Measurements from ENCODE around the gene NEU3. TPM values are rescaled to one million over a fixed set of nuclear protein-coding genes. Genes with fewer than 3 reads are reported as not detected.

Gene NEU3
- total and polyA plus RNA-seq, 5 donors: 3.6 to 7.2 (median 5.0) TPM

- intact Hi-C loops (cut with DNase I): loop anchor here in 3 of 4 donors (5.0 to 10.0 kb wide), 2 partner anchors 216 to 219 kb away; partner anchors contain the start of gene TPBGL (in 2 of the 3)
- Histone ChIP-seq H3K4me3 (ENCODE audit: low read length) (no peak overlapping the region), H3K27ac (ENCODE audit: low read length) (no peak overlapping the region), H3K27me3 (ENCODE audit: control insufficient read depth, insufficient read depth) (no peaks in the 10 kb centered on the region), H3K4me1 (ENCODE audit: control insufficient read depth, insufficient read depth, low read length) (no peaks in the 10 kb centered on the region), H3K9me3 (ENCODE audit: control insufficient read depth, low read length) (no peaks in the 10 kb centered on the region)
- ATAC-seq (no peak), DNase-seq (no peak)
- 63% methylated on average over 2 of the region's 2 CpGs for WGBS
These were observed 40.0 kb downstream of the NEU3 start for GRCh38 chr11:75028724-75029123.

DNA sequence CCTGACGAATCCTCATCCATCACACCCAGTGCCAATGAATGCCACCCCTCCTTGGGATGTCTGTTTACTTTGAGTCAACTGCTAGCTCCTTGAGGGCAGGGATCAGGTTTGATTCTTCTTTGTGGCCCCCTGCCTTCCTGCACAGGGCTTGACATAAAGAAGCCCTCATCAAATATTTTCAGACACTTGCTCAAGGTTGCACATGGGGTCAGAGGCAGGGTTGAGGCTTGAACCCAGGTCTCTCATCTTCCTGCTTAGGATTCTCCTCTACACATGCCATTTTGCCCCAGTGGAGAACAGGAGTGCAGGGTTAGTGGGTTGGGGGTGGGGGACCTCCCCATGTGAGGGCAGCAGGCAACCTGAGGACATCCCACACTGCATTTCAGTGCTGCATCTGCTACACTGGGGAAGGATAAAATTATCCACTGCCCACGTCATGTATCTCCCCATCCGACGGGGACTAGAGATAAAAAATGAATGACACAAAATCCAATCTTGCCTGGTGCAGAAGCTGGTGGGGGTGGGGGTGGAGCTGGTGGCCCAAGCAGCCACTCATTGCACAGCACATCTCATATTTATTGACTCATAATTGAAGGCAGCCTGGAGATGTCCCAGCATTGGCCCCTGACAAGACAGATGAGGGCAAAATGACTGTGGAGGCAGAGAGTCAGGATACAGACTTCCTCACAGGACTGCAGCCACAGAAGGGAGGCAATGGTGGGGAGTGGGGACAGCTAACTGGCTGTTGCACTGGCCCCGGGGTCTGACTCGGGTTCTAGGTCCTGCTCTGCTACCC lies 41.3 kb downstream of the NEU3 start:
- Histone ChIP-seq H3K4me3 (ENCODE audit: low read length) (no peak overlapping the region), H3K27me3 (ENCODE audit: control insufficient read depth, insufficient read depth) (no peaks in the 10 kb centered on the region), H3K27ac (ENCODE audit: low read length) (no peak overlapping the region), H3K4me1 (ENCODE audit: control insufficient read depth, insufficient read depth, low read length) (no peaks in the 10 kb centered on the region), H3K9me3 (ENCODE audit: control insufficient read depth, low read length) (no peaks in the 10 kb centered on the region)
- intact Hi-C loops (cut with DNase I): loop anchor here (5.0 to 10.0 kb wide), 4 partner anchors 98 to 217 kb away; partner anchors contain the start of gene TPBGL (in 2 of the 4)
- DNase-seq (no peak), ATAC-seq (peak in 1 of 2 donors; percentile 30)
- 58% methylated on average over 6 of the region's 6 CpGs for WGBS

DNA sequence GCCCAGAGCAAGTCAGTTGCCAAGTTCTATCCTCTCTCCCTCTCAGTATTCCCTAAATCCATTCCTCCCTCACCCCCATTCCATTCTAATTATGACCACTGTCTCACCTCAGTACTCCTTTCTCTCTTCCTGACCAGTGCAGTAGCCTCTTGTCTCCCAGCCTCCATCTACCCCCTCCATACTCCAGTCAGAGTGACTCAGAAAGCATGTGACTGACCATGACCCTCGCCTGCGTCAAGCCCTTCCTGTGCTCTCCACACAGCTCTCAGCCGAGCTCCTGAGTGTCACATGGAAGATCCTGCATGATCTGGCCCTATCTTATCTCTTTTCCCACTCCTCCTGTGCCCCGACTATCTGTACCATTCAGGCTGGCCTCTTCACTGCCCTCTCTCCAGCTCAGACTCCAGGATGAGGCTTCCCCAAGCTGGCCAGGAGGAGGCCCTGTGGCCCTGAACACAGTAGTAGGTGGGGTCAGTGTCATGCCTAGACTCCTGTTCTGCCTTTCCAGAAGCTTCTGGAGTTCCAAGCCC lies 42.6 kb downstream of the NEU3 start:
- Histone ChIP-seq H3K27me3 (ENCODE audit: control insufficient read depth, insufficient read depth) (no peaks in the 10 kb centered on the region), H3K27ac (ENCODE audit: low read length) (no peak overlapping the region), H3K4me3 (ENCODE audit: low read length) (no peak overlapping the region), H3K4me1 (ENCODE audit: control insufficient read depth, insufficient read depth, low read length) (no peaks in the 10 kb centered on the region), H3K9me3 (ENCODE audit: control insufficient read depth, low read length) (no peaks in the 10 kb centered on the region)
- ATAC-seq (peak; percentile 62 to 77), DNase-seq (no peak)
- 38% methylated on average over 4 of the region's 4 CpGs for WGBS
- intact Hi-C loops (cut with DNase I): loop anchor here in 3 of 4 donors (5.0 kb wide), 2 partner anchors 99 to 104 kb away; no protein-coding TSS in a partner anchor

DNA sequence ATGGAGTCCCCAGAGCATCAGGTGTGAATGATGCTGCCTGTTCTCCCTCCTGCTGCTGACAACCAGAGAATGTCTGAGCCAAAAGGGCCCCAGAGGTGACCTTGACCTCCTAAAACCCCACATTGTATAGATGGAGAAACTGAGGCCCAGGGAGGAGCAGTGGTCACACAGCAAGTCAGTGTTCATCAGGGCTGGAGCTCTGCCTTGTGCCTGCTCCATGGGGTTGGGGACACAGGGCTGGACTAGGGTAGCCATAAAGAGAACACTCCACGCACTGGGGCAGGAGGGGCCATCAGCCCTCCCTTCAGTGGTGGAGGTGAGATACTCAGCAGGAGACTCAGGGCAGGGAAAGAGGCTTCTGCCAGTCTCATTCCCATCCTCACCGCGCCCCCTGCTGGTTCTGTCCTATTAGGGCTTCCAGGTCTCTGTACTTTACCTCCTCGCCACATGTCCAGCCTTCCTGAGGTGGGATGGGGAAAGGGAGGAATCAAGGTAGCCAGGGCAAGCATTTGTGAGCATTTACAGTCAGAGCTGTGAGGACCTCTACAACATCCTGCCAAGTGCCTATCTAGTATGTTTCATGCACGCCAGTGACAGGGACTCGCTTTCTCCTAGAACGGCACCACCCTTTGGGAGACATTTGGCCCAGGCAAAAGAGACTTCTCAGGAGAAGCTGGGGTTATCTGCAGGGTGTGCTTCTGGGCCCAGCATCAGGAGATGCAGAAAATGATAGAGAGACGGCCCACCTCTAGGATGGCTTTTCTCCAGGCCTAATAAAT lies 43.2 kb downstream of the NEU3 start:
- Histone ChIP-seq H3K4me1 (ENCODE audit: control insufficient read depth, insufficient read depth, low read length) (no peaks in the 10 kb centered on the region), H3K27me3 (ENCODE audit: control insufficient read depth, insufficient read depth) (no peaks in the 10 kb centered on the region), H3K4me3 (ENCODE audit: low read length) (no peak overlapping the region), H3K9me3 (ENCODE audit: control insufficient read depth, low read length) (no peaks in the 10 kb centered on the region), H3K27ac (ENCODE audit: low read length) (no peak overlapping the region)
- 60% methylated on average over 8 of the region's 8 CpGs for WGBS
- DNase-seq (peak; percentile 72 to 88 (median 88)), ATAC-seq (peak; percentile 53 to 79)
- intact Hi-C loops (cut with DNase I): loop anchor here (2.0 to 5.0 kb wide), 3 partner anchors 100 to 105 kb away; no protein-coding TSS in a partner anchor

DNA sequence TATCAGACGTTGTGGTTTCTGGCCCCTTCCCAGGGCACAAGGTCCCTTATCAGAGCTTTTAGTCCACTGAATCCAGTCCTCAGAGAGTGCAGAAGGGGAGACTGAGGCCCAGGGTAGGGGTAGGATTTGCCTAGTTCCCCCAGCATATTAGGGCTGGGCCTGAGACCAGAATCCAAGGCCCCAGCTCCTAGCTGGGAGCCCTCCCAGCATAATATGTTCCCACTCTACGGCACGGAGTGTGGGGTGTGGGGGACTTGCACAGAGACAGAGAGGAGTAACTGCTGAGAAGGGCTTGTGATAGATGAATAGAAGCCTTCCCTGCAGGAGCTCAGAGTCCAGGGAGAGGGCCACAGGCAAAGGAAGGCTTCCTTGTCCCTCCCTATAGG lies 43.8 kb downstream of the NEU3 start:
- no peaks in the 10 kb centered on the region for H3K4me1 ChIP-seq (ENCODE audit: control insufficient read depth, insufficient read depth, low read length)
- no peak for DNase-seq
- intact Hi-C loops (cut with DNase I): loop anchor here (2.0 to 5.0 kb wide), 3 partner anchors 100 to 105 kb away; no protein-coding TSS in a partner anchor
- no peaks in the 10 kb centered on the region for H3K9me3 ChIP-seq (ENCODE audit: control insufficient read depth, low read length)
- H3K4me3 ChIP-seq (ENCODE audit: low read length): no peak overlapping the region
- H3K27me3 ChIP-seq (ENCODE audit: control insufficient read depth, insufficient read depth): no peaks in the 10 kb centered on the region
- WGBS: 72% methylated on average over 3 of the region's 3 CpGs
- H3K27ac ChIP-seq (ENCODE audit: low read length): no peak overlapping the region
- no peak for ATAC-seq

GRCh38 chr11:75033916-75034315 lies 45.2 kb downstream of the NEU3 start:
- no peak for DNase-seq
- 84% methylated on average over 3 of the region's 3 CpGs for WGBS
- no peak for ATAC-seq
- Histone ChIP-seq H3K4me1 (ENCODE audit: control insufficient read depth, insufficient read depth, low read length) (no peaks in the 10 kb centered on the region), H3K4me3 (ENCODE audit: low read length) (no peak overlapping the region), H3K9me3 (ENCODE audit: control insufficient read depth, low read length) (no peaks in the 10 kb centered on the region), H3K27me3 (ENCODE audit: control insufficient read depth, insufficient read depth) (no peaks in the 10 kb centered on the region), H3K27ac (ENCODE audit: low read length) (no peak overlapping the region)
- intact Hi-C loops (cut with DNase I): loop anchor here (2.0 to 5.0 kb wide), 3 partner anchors 102 to 107 kb away; no protein-coding TSS in a partner anchor

DNA sequence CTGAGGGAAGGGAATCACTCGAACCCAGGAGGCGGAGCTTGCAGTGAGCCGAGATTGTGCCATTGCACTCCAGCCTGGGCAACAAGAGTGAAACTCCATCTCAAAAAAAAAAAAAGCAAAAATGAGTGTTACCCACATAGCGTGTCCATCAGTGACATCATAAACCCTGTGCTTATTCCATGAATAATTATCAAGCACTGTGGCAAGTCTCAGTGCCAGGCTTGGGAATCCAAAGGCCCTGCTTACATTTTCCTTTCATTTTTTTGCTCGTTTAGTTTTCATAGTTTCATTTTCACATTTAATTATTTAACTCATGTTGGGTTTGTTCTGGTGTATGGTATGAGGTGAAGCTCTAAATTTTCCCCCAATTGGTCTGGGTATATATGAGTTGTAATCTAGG lies 46.5 kb downstream of the NEU3 start:
- no peak for DNase-seq
- H3K4me3 ChIP-seq (ENCODE audit: low read length): no peak overlapping the region
- no peak overlapping the region for H3K27ac ChIP-seq (ENCODE audit: low read length)
- WGBS: 84% methylated on average over 5 of the region's 5 CpGs
- no peak for ATAC-seq
- no peaks in the 10 kb centered on the region for H3K27me3 ChIP-seq (ENCODE audit: control insufficient read depth, insufficient read depth)
- no peaks in the 10 kb centered on the region for H3K9me3 ChIP-seq (ENCODE audit: control insufficient read depth, low read length)
- no peaks in the 10 kb centered on the region for H3K4me1 ChIP-seq (ENCODE audit: control insufficient read depth, insufficient read depth, low read length)
- intact Hi-C loops (cut with DNase I): no loop called here

DNA sequence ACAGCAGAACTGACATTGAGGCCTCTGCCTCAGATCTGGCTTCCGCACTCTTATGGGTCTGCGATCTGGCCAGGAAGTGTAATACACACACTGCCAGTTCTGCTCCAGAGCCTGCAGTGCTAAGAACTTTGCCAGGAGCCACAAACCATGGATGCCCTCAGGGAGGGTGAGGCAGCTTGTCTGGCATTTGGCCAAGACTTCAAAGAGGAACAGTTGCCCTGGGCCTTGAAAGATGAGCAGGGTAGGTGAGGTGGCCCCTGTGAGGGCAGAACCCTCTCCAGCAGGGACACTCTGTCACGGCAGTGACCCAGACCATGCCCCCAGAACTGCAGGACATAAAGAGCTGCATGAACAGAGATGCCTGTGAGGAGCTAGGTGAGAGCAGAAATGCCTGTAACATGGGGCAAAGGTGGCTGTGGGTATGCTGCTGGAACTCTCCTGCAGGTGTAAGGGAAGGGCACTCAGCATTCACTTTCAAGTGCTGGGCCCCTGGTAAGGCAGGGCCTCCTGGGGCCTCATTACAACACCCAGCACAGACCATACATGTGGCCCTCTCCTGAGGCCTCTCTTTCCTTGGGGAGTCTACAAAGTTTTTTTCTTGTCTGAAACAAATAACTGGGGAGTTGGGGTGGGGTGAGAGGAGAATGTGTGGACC lies 47.3 kb downstream of the NEU3 start:
- DNase-seq (no peak), ATAC-seq (no peak)
- Histone ChIP-seq H3K4me1 (ENCODE audit: control insufficient read depth, insufficient read depth, low read length) (no peaks in the 10 kb centered on the region), H3K27me3 (ENCODE audit: control insufficient read depth, insufficient read depth) (no peaks in the 10 kb centered on the region), H3K9me3 (ENCODE audit: control insufficient read depth, low read length) (no peaks in the 10 kb centered on the region), H3K27ac (ENCODE audit: low read length) (no peak overlapping the region), H3K4me3 (ENCODE audit: low read length) (no peak overlapping the region)
- 80% methylated on average over 3 of the region's 3 CpGs for WGBS
- intact Hi-C loops (cut with DNase I): no loop called here

GRCh38 chr11:75040167-75040770 lies 51.5 kb downstream of the NEU3 start:
- intact Hi-C loops (cut with DNase I): no loop called here
- Histone ChIP-seq H3K4me1 (ENCODE audit: control insufficient read depth, insufficient read depth, low read length) (no peaks in the 10 kb centered on the region), H3K9me3 (ENCODE audit: control insufficient read depth, low read length) (no peaks in the 10 kb centered on the region), H3K4me3 (ENCODE audit: low read length) (no peak overlapping the region), H3K27ac (ENCODE audit: low read length) (no peak overlapping the region), H3K27me3 (ENCODE audit: control insufficient read depth, insufficient read depth) (no peaks in the 10 kb centered on the region)
- DNase-seq (no peak), ATAC-seq (no peak)
- 86% methylated on average over 11 of the region's 11 CpGs for WGBS

GRCh38 chr11:75041263-75041662 lies 52.5 kb downstream of the NEU3 start:
- H3K27me3 ChIP-seq (ENCODE audit: control insufficient read depth, insufficient read depth): no peaks in the 10 kb centered on the region
- ATAC-seq: no peak
- intact Hi-C loops (cut with DNase I): no loop called here
- H3K9me3 ChIP-seq (ENCODE audit: control insufficient read depth, low read length): no peaks in the 10 kb centered on the region
- H3K4me3 ChIP-seq (ENCODE audit: low read length): no peak overlapping the region
- 93% methylated on average over 2 of the region's 2 CpGs for WGBS
- no peaks in the 10 kb centered on the region for H3K4me1 ChIP-seq (ENCODE audit: control insufficient read depth, insufficient read depth, low read length)
- DNase-seq: no peak
- no peak overlapping the region for H3K27ac ChIP-seq (ENCODE audit: low read length)

Measured in right cardiac atrium (tissue), 5 donors.